ENCODE results near the gene NFIL3. TPM values are rescaled to one million over a fixed set of nuclear protein-coding genes. Genes with fewer than 3 reads are reported as not detected.

The NFIL3 gene
- total and polyA plus RNA-seq, 2 of the 4 experiments (the other 2 are of a cell fraction): 27.6 to 27.7 TPM

GRCh38 chr9:91465420-91465819, 41.8 kb upstream of the NFIL3 start:
- no peak overlapping the region for H4K5ac ChIP-seq (ENCODE audit: low read depth, low read length)
- no peak overlapping the region for H4K8ac ChIP-seq (ENCODE audit: low read depth in 2 of 2, low read length in 2 of 2)
- no peaks in the 10 kb centered on the region for H3K36me3 ChIP-seq (ENCODE audit: control insufficient read depth, insufficient read depth, low read length)
- TF ChIP-seq, protein P1, sequence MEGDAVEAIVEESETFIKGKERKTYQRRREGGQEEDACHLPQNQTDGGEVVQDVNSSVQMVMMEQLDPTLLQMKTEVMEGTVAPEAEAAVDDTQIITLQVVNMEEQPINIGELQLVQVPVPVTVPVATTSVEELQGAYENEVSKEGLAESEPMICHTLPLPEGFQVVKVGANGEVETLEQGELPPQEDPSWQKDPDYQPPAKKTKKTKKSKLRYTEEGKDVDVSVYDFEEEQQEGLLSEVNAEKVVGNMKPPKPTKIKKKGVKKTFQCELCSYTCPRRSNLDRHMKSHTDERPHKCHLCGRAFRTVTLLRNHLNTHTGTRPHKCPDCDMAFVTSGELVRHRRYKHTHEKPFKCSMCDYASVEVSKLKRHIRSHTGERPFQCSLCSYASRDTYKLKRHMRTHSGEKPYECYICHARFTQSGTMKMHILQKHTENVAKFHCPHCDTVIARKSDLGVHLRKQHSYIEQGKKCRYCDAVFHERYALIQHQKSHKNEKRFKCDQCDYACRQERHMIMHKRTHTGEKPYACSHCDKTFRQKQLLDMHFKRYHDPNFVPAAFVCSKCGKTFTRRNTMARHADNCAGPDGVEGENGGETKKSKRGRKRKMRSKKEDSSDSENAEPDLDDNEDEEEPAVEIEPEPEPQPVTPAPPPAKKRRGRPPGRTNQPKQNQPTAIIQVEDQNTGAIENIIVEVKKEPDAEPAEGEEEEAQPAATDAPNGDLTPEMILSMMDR (conservative IDR thresholded peaks at IDR 0.05; ENCODE audit: low read depth, low read length): no peak
- TF ChIP-seq CHD1 (IDR thresholded peaks at IDR 0.05; ENCODE audit: low read depth, low read length) (no peak), MAZ (IDR thresholded peaks at IDR 0.05; ENCODE audit: borderline replicate concordance, low read depth, low read length) (no peak), SMC3 (IDR thresholded peaks at IDR 0.05; ENCODE audit: low read depth, low read length) (no peak), FOS (IDR thresholded peaks at IDR 0.05; ENCODE audit: low read depth, low read length) (no peak), NFE2L2 (IDR thresholded peaks at IDR 0.05; ENCODE audit: low read depth, low read length) (no peak), POLR2A (IDR thresholded peaks at IDR 0.05; ENCODE audit: low read depth, low read length) (no peak), CEBPB (IDR thresholded peaks at IDR 0.05; ENCODE audit: low read depth, low read length) (no peak), MXI1 (IDR thresholded peaks at IDR 0.05; ENCODE audit: borderline replicate concordance, low read depth, low read length) (no peak), RAD21 (IDR thresholded peaks at IDR 0.05; ENCODE audit: low read length) (no peak)
- dilution Hi-C loops (cut with HindIII; ENCODE audit: low sequenced_read_pairs, unreplicated experiment): no loop called here
- no peaks in the 10 kb centered on the region for H4K20me1 ChIP-seq (ENCODE audit: insufficient read depth, low read length)
- H3K27ac ChIP-seq (ENCODE audit: insufficient read depth, low read length): no peak overlapping the region
- no TSS peak for BruUV-seq (replicated peaks)
- H3K27me3 ChIP-seq (ENCODE audit: control insufficient read depth, insufficient read depth, low read length): no peaks in the 10 kb centered on the region
- H2BK120ac ChIP-seq (ENCODE audit: low read depth, low read length): no peak overlapping the region
- H3K4me2 ChIP-seq (ENCODE audit: low read depth, low read length): no peak overlapping the region
- no peaks in the 10 kb centered on the region for H3K4me1 ChIP-seq (ENCODE audit: control insufficient read depth, insufficient read depth, low read length)
- H2AK9ac ChIP-seq (replicated peaks; ENCODE audit: low read depth, low read length, poor library complexity): no peak overlapping the region
- H3K4ac ChIP-seq (ENCODE audit: low read depth, low read length): no peak overlapping the region
- no peak overlapping the region for H3K4me3 ChIP-seq (ENCODE audit: insufficient read depth, low read depth, low read length)
- in situ Hi-C loops (cut with MboI; ENCODE audit: low sequenced_read_pairs): no loop called here
- H3K14ac ChIP-seq (replicated peaks; ENCODE audit: low read depth, low read length): no peak overlapping the region
- H2BK20ac ChIP-seq (ENCODE audit: low read depth, low read length): no peak overlapping the region
- intact Hi-C loops (cut with micrococcal nuclease): no loop called here
- no peak overlapping the region for H3K56ac ChIP-seq (ENCODE audit: extremely low read depth, insufficient read depth, low read length)
- no peak overlapping the region for H2AK5ac ChIP-seq (ENCODE audit: low read depth, low read length)
- no CpG with 5 or more reads among the region's 2 CpGs for WGBS, 2 experiments (ENCODE audit: extremely low coverage in 2 of 2, insufficient read length in 1 of 2)
- no peak overlapping the region for H3K18ac ChIP-seq (ENCODE audit: low read depth, low read length)
- no peak overlapping the region for H2BK5ac ChIP-seq (ENCODE audit: low read depth, low read length, poor library complexity, severe bottlenecking)
- CTCF ChIA-PET: no interaction called here
- DNase-seq (peak; percentile 67), ATAC-seq (ENCODE audit: low read depth) (no peak)
- POLR2A ChIA-PET (ENCODE audit: unreplicated experiment): no interaction called here
- H3K79me1 ChIP-seq (ENCODE audit: low read depth in 1 of 2, low read length in 2 of 2): no peaks in the 10 kb centered on the region
- no peaks in the 10 kb centered on the region for H3K9me1 ChIP-seq (ENCODE audit: insufficient read depth, low read length)
- H3K9me3 ChIP-seq (ENCODE audit: control insufficient read depth, insufficient read depth, low read length): no peaks in the 10 kb centered on the region
- no peak overlapping the region for H3K23ac ChIP-seq (ENCODE audit: low read depth, low read length)
- no peak overlapping the region for H4K91ac ChIP-seq (ENCODE audit: insufficient read depth, low read depth, low read length)
- H2BK15ac ChIP-seq (ENCODE audit: low read depth, low read length): no peak overlapping the region
- H3K9ac ChIP-seq (ENCODE audit: low read depth, low read length): no peak overlapping the region
- no peak overlapping the region for H2AFZ ChIP-seq (replicated peaks; ENCODE audit: low read length, poor library complexity)
